ENCODE results near the gene CSF1R. TPM values are rescaled to one million over a fixed set of nuclear protein-coding genes. Genes with fewer than 3 reads are reported as not detected.

CSF1R gene
- total and polyA plus RNA-seq, 2 of the 8 experiments (the other 6 are each of a cell fraction or from before 2014, with no cell fraction given): 0.12 TPM; not detected in 1

- no peak overlapping the region for H4K8ac ChIP-seq (ENCODE audit: extremely low read depth, insufficient read depth, low read length)
- H2BK12ac ChIP-seq (ENCODE audit: low read depth, low read length): no peak overlapping the region
- no peak overlapping the region for H2BK20ac ChIP-seq (ENCODE audit: low read length)
- H3K27me3 ChIP-seq (replicated peaks in 1 of 4; ENCODE audit: control insufficient read depth in 3 of 4, extremely low read depth in 1 of 4, insufficient read depth in 3 of 4, low read length in 3 of 4): no peaks in the 10 kb centered on the region
- peaks cover 8 to 73% (median 50%) of the 10 kb centered on the region in 4 experiments for H3K36me3 ChIP-seq (ENCODE audit: control insufficient read depth in 2 of 4, insufficient read depth in 4 of 4, low read length in 3 of 4)
- no peak overlapping the region for H3K56ac ChIP-seq (replicated peaks; ENCODE audit: insufficient read length, low read depth, low read length)
- H3K79me1 ChIP-seq (ENCODE audit: low read depth, low read length): no peaks in the 10 kb centered on the region
- DNase-seq (ENCODE audit: low read depth in 1 of 2, low spot score in 2 of 2) (no peak), FAIRE-seq (no peak)
- H3K23me2 ChIP-seq (ENCODE audit: low read depth, low read length): no peaks in the 10 kb centered on the region
- H4K5ac ChIP-seq (ENCODE audit: insufficient read length, low read depth, low read length): no peak overlapping the region
- WGBS, 2 experiments (ENCODE audit: extremely low coverage in 1 of 2, insufficient coverage in 1 of 2, insufficient read length in 1 of 2, insufficient replicate concordance in 2 of 2, low coverage in 1 of 2, low lambda C conversion rate in 2 of 2, missing lambda C conversion rate in 1 of 2): 91% methylated on average over 3 of the region's 3 CpGs; no CpG with 5 or more reads in 1 of the 2 experiments
- H2BK5ac ChIP-seq (ENCODE audit: low read depth, low read length): no peak overlapping the region
- H2AK5ac ChIP-seq (ENCODE audit: low read depth, low read length): no peak overlapping the region
- H4K20me1 ChIP-seq (replicated peaks in 1 of 2; ENCODE audit: control insufficient read depth in 1 of 2, insufficient read depth in 2 of 2, low read length in 2 of 2): peaks cover 7 to 9% of the 10 kb centered on the region in 2 experiments
- H3K4me3 ChIP-seq (ENCODE audit: extremely low read depth in 1 of 4, insufficient read depth in 2 of 4, low read depth in 3 of 4, low read length in 4 of 4): no peak overlapping the region
- ChIA-PET CTCF (ENCODE audit: partially characterized antibody) (no interaction called here), POLR2A (ENCODE audit: partially characterized antibody) (no interaction called here)
- H3K18ac ChIP-seq (ENCODE audit: extremely low read depth, low read length): no peak overlapping the region
- H2AFZ ChIP-seq (ENCODE audit: low read length): no peak overlapping the region
- H4K91ac ChIP-seq (replicated peaks; ENCODE audit: insufficient read length, low read length): no peak overlapping the region
- H3K79me2 ChIP-seq (ENCODE audit: control insufficient read depth in 1 of 2, insufficient read depth in 2 of 2, low read length in 2 of 2): no peaks in the 10 kb centered on the region
- H2BK120ac ChIP-seq (replicated peaks; ENCODE audit: low read depth, low read length): no peak overlapping the region
- 0 out of 4 replicates have a peak, but pooled peaks cover 0 to 2% of the 10 kb centered on the region in 2 experiments for H3K9me3 ChIP-seq (ENCODE audit: insufficient read depth in 2 of 2, low read depth in 1 of 2, low read length in 1 of 2)
- no peak overlapping the region for H3K9ac ChIP-seq (replicated peaks in 1 of 4; ENCODE audit: extremely low read depth in 1 of 4, low read depth in 3 of 4, low read length in 3 of 4)
- no peak overlapping the region for H3K27ac ChIP-seq (ENCODE audit: low read depth, low read length)
- no peak overlapping the region for H3K23ac ChIP-seq (ENCODE audit: insufficient read length)
- no peak for TF ChIP-seq JUND (IDR thresholded peaks at IDR 0.05; ENCODE audit: low read length)
- no peak for TF ChIP-seq CHD2 (IDR thresholded peaks at IDR 0.05; ENCODE audit: low read length)
- no peak for TF ChIP-seq ATF3 (IDR thresholded peaks at IDR 0.05; ENCODE audit: insufficient read depth, low read depth, low read length)
- no peak for TF ChIP-seq SP4 (IDR thresholded peaks at IDR 0.05; ENCODE audit: low read length)
- no peak for TF ChIP-seq POLR2A (IDR thresholded peaks at IDR 0.05; ENCODE audit: control extremely low read depth in 1 of 2, low read depth in 2 of 2, low read length in 2 of 2)
- TF ChIP-seq POLR2AphosphoS5 (IDR thresholded peaks at IDR 0.05; ENCODE audit: low read depth, low read length): no peak
- TF ChIP-seq KDM4A (IDR thresholded peaks at IDR 0.05; ENCODE audit: low read depth, low read length, severe bottlenecking): no peak
- TF ChIP-seq EP300 (IDR thresholded peaks at IDR 0.05; ENCODE audit: borderline replicate concordance in 1 of 2, low read depth in 2 of 2, low read length in 2 of 2): no peak
- TF ChIP-seq EGR1 (IDR thresholded peaks at IDR 0.05; ENCODE audit: borderline replicate concordance, low read depth, low read length): no peak
- TF ChIP-seq EZH2 (IDR thresholded peaks at IDR 0.05; ENCODE audit: low read depth, low read length, severe bottlenecking): no peak
- no peak for TF ChIP-seq USF2 (IDR thresholded peaks at IDR 0.05; ENCODE audit: low read length)
- TF ChIP-seq CREB1 (IDR thresholded peaks at IDR 0.05): no peak
- TF ChIP-seq RXRA (IDR thresholded peaks at IDR 0.05; ENCODE audit: insufficient read depth, low read depth, low read length): no peak
- no peak for TF ChIP-seq GABPA (IDR thresholded peaks at IDR 0.05; ENCODE audit: borderline replicate concordance, insufficient read depth, low read length)
- H3K14ac ChIP-seq (ENCODE audit: insufficient read length): no peak overlapping the region
- no peaks in the 10 kb centered on the region for H3K4me1 ChIP-seq (replicated peaks in 1 of 4; ENCODE audit: control insufficient read depth in 3 of 4, insufficient read depth in 4 of 4, low read length in 3 of 4)
- no peak overlapping the region for H2BK15ac ChIP-seq (ENCODE audit: low read length)
- H3K4ac ChIP-seq (replicated peaks; ENCODE audit: insufficient read length, low read depth, low read length): no peak overlapping the region
- H3K4me2 ChIP-seq (ENCODE audit: insufficient read depth in 1 of 2, low read depth in 2 of 2, low read length in 2 of 2): no peak overlapping the region
Measured at GRCh38 chr5:150014456-150014855, 71.9 kb downstream of the CSF1R start.
